ENCODE data around the gene MFN2. TPM values are rescaled to one million over a fixed set of nuclear protein-coding genes. Genes with fewer than 3 reads are reported as not detected.

The MFN2 gene
- total and polyA plus RNA-seq, 7 donors, result 33.0 to 121 (median 83.9) TPM

DNA sequence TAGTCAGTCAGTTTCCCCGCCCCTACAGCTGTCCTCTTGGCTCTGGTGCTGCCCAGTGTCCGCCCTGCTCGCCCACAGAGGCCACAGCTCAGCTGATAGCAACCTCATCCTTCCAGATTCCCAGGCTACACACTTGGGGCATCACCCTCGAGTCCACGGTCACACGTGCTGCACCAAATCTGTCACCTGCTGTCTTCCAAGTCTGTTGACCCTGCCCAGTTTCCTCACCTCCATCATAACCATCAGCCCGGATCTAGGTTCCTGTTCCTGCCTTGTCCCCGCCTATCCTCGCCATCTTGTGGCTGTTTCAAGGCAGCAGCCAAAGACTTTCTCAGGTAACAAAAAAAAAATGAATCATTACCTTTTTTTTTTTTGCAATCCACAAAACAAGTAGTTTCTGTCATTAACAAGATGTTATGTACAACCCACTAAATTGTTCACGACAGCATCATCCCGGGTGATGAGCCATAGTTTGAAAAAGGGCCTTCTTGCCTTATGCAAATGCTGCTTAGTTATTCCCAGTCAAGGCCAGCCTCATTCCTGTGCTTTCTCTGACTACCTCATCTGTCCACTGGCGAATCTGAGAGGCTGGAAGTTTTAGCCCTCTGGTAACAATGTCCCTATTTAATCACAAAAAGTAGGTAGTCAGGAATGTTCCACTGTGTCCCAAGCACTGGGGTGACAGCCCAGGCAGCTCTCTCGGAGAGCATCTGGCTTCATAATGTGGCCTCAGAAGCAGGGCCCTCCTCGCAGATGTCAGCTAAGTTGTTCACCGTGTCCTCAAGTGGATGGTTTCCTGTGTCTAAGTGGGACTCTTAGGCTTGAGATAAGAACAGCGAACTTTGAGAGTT, 34.1 kb downstream of the MFN2 start:
- Histone ChIP-seq H3K4me1 (no peaks in the 10 kb centered on the region), H3K4me3 (no peak overlapping the region), H3K9me3 (no peaks in the 10 kb centered on the region), H3K27me3 (no peaks in the 10 kb centered on the region), H3K36me3 (peaks cover 26 to 51% (median 30%) of the 10 kb centered on the region in 4 donors), H3K27ac (peak overlapping the region in 1 of 4 donors; percentile 40)
- intact Hi-C loops (cut with DNase I), result no loop called here
- TF ChIP-seq EP300 (IDR thresholded peaks at IDR 0.05) (no peak), POLR2A (IDR thresholded peaks at IDR 0.05) (no peak), POLR2AphosphoS5 (IDR thresholded peaks at IDR 0.05) (no peak)
- TF ChIP-seq, protein P1, sequence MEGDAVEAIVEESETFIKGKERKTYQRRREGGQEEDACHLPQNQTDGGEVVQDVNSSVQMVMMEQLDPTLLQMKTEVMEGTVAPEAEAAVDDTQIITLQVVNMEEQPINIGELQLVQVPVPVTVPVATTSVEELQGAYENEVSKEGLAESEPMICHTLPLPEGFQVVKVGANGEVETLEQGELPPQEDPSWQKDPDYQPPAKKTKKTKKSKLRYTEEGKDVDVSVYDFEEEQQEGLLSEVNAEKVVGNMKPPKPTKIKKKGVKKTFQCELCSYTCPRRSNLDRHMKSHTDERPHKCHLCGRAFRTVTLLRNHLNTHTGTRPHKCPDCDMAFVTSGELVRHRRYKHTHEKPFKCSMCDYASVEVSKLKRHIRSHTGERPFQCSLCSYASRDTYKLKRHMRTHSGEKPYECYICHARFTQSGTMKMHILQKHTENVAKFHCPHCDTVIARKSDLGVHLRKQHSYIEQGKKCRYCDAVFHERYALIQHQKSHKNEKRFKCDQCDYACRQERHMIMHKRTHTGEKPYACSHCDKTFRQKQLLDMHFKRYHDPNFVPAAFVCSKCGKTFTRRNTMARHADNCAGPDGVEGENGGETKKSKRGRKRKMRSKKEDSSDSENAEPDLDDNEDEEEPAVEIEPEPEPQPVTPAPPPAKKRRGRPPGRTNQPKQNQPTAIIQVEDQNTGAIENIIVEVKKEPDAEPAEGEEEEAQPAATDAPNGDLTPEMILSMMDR (IDR thresholded peaks at IDR 0.05), result no peak
- 83 to 84% methylated on average over 16 of the region's 16 CpGs for WGBS, 2 donors
- no peak for DNase-seq

DNA sequence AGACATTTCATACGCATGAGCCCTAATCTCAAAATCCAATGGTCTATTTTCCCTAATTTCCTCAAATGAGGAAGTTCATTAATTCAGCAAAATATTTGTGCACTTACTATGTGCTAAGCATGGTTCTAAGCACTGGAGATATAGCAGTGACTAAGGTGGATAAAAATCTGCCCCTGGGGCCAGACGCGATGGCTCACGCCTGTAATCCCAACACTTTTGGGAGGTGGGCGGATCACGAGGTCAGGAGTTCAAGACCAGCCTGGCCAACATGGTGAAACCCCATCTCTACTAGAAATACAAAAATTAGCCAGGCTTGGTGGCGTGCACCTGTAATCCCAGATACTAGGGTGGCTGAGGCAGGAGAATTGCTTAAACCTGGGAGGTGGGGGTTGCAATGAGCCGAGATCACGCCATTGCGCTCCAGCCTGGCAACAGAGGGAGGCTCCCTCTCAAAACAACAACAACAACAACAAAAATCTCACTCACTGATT, 34.8 kb downstream of the MFN2 start:
- no peak for DNase-seq
- H3K36me3 ChIP-seq, result peaks cover 19 to 44% (median 23%) of the 10 kb centered on the region in 4 donors
- peak overlapping the region in 1 of 4 donors; percentile 40 for H3K27ac ChIP-seq
- intact Hi-C loops (cut with DNase I), result no loop called here
- TF ChIP-seq POLR2AphosphoS5 (IDR thresholded peaks at IDR 0.05), result no peak
- no peak for TF ChIP-seq POLR2A (IDR thresholded peaks at IDR 0.05)
- TF ChIP-seq EP300 (IDR thresholded peaks at IDR 0.05), result no peak
- TF ChIP-seq, protein P1 (IDR thresholded peaks at IDR 0.05), result no peak
- 92 to 95% methylated on average over 10 of the region's 10 CpGs for WGBS, 2 donors
- H3K4me3 ChIP-seq, result no peak overlapping the region
- H3K9me3 ChIP-seq, result no peaks in the 10 kb centered on the region
- peaks cover 0 to 5% (median 4%) of the 10 kb centered on the region in 4 donors for H3K4me1 ChIP-seq
- H3K27me3 ChIP-seq, result no peaks in the 10 kb centered on the region

DNA sequence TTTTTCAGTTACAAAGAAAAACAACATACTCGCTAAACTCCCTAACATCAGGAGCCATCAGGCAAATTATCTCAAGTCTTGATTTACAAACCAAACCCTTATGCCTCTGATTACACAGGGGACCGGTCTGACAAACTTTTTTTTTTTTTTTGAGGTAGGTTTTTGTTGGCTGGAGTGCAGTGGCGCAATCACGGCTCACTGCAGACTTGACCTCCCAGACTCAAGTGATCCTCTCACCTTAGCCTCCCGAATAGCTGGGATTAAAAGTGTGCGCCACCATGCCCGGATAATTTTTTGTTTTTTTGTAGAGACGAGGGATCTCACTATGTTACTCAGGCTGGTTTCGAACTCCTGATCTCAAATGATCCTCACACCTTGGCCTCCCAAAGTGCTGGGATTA, 35.3 kb downstream of the MFN2 start:
- TF ChIP-seq POLR2AphosphoS5 (IDR thresholded peaks at IDR 0.05), result no peak
- TF ChIP-seq, protein P1 (IDR thresholded peaks at IDR 0.05), result no peak
- TF ChIP-seq POLR2A (IDR thresholded peaks at IDR 0.05), result no peak
- no peak for TF ChIP-seq EP300 (IDR thresholded peaks at IDR 0.05)
- H3K27ac ChIP-seq, result no peak overlapping the region
- H3K9me3 ChIP-seq, result no peaks in the 10 kb centered on the region
- peaks cover 14 to 39% (median 19%) of the 10 kb centered on the region in 4 donors for H3K36me3 ChIP-seq
- H3K4me1 ChIP-seq, result peaks cover 0 to 9% (median 9%) of the 10 kb centered on the region in 4 donors
- DNase-seq, result no peak
- intact Hi-C loops (cut with DNase I), result no loop called here
- WGBS, 2 donors, result 91 to 97% methylated on average over 9 of the region's 9 CpGs
- no peak overlapping the region for H3K4me3 ChIP-seq
- H3K27me3 ChIP-seq, result no peaks in the 10 kb centered on the region

DNA sequence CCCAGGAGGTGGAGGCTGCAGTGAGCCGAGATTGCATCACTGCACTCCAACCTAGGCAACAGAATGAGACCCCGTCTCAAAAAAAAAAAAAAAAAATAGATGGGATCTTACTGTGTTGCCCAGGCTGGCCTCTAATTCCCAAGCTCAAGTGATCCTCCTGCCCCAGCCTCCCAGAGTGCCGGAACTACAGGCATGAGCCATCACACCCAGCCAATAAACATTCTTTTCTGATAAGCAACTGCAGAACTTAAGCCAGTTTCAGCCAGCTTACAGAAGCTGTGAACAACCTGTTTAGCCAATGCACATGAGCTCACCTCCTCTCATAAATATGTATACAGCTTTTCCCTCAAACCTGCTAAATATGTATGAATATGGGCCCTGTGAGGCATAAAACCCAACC, 35.9 kb downstream of the MFN2 start:
- H3K36me3 ChIP-seq, result peaks cover 11 to 33% (median 13%) of the 10 kb centered on the region in 4 donors
- 73 to 90% methylated on average over 3 of the region's 3 CpGs for WGBS, 2 donors
- H3K4me1 ChIP-seq, result peaks cover 0 to 12% (median 11%) of the 10 kb centered on the region in 4 donors
- H3K27ac ChIP-seq, result no peak overlapping the region
- no peaks in the 10 kb centered on the region for H3K27me3 ChIP-seq
- intact Hi-C loops (cut with DNase I), result no loop called here
- TF ChIP-seq POLR2A (IDR thresholded peaks at IDR 0.05) (no peak), POLR2AphosphoS5 (IDR thresholded peaks at IDR 0.05) (no peak), EP300 (IDR thresholded peaks at IDR 0.05) (no peak)
- TF ChIP-seq, protein P1 (IDR thresholded peaks at IDR 0.05), result no peak
- H3K4me3 ChIP-seq, result no peak overlapping the region
- H3K9me3 ChIP-seq, result no peaks in the 10 kb centered on the region
- no peak for DNase-seq
